ENCODE measurements around the gene CHN2.
"Not testable (repeated sequence)": the region's sequence is repeated elsewhere in the genome, so short reads cannot be mapped to it uniquely, and the experiment has no call there.

CHN2 gene

GRCh38 chr7:29510028-29510427, 315.5 kb downstream of the CHN2 start:
- no peak for DNase-seq

DNA sequence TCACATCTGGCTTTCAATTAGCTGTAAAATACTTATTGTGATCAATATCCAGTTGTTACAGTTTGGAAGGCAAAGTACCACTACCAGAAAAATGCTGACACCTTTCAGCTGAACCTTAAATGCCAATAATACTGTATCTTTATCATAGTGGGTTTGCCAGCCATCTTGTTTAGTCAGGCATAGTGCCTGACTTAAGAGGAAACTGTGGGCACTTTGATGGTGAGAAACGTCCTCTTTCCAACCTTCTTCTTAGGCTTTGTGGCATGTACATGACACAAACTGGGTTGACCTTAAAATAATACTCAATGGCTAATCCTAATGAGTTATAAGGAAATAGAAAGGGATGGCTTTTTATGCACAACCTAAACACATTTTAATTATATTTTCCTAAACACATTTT, 316.8 kb downstream of the CHN2 start:
- no peak for DNase-seq

DNA sequence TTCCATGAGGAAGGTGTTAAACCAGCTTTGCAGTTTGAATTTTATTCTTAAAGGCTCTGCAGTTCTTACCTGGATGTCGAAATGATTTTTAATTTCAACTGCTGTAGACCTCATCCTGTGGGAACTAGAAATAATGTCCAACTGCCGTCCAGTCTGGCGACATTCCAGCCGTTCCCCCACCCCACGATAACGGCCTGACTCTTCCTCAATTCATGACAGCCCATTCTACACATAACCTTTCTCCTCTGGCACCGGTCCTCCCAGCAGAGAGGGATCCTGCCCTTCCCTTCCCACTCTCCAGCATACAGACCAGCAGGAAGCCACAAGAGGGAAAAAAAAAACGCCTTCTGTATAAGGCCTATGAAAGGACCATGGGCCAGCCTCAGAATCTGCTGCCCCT, 317.3 kb downstream of the CHN2 start:
- no peak for DNase-seq

- DNase-seq = no peak
Observed at GRCh38 chr7:29516491-29516890, 321.9 kb downstream of the CHN2 start.

GRCh38 chr7:29518616-29519015, 324.0 kb downstream of the CHN2 start:
- no peak for DNase-seq

GRCh38 chr7:29523728-29524127, 329.2 kb downstream of the CHN2 start:
- DNase-seq = no peak

- DNase-seq = no peak
Observed at GRCh38 chr7:29527505-29528108, 333.0 kb downstream of the CHN2 start.

GRCh38 chr7:29528526-29528925, 334.0 kb downstream of the CHN2 start:
- DNase-seq = not testable (repeated sequence)
